ENCODE results near the gene SYNPR. TPM values are rescaled to one million over a fixed set of nuclear protein-coding genes. Genes with fewer than 3 reads are reported as not detected.

Gene SYNPR
- total RNA-seq, 2 donors from 2014 or later, result not detected

DNA sequence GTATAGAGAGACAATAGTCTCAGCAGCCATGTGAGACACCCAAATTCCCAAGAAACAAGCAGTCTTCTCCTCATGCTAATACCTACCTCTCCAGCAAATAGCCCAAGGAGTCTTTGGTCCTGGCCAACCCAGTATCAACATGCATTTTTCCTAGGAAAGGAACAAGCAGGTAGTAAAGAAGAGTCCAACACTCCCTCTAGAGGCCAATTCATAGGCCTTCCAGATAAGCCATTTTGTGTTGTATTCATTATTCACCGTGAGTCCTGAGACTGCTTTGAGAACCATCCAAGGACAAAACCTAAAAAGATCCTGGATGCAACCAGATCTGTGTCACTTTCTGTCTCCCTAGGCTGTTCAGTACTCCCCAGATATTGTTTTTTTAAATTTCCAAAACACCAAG, 310.8 kb downstream of the SYNPR start:
- Mint-ChIP-seq H3K9me3 (peaks cover 5% of the 10 kb centered on the region), H3K36me3 (ENCODE audit: low read depth) (no peaks in the 10 kb centered on the region), H3K4me1 (no peaks in the 10 kb centered on the region), H3K4me3 (no peak overlapping the region), H3K27ac (no peak overlapping the region), H3K27me3 (peaks cover 5% of the 10 kb centered on the region)
- no peak for ATAC-seq (replicated peaks)

- Mint-ChIP-seq H3K9me3 (no peaks in the 10 kb centered on the region), H3K36me3 (ENCODE audit: low read depth) (no peaks in the 10 kb centered on the region), H3K27me3 (no peaks in the 10 kb centered on the region), H3K4me1 (no peaks in the 10 kb centered on the region), H3K4me3 (no peak overlapping the region), H3K27ac (no peak overlapping the region)
- no peak for ATAC-seq (replicated peaks)
Measured at GRCh38 chr3:63593779-63594178, 315.7 kb downstream of the SYNPR start.

DNA sequence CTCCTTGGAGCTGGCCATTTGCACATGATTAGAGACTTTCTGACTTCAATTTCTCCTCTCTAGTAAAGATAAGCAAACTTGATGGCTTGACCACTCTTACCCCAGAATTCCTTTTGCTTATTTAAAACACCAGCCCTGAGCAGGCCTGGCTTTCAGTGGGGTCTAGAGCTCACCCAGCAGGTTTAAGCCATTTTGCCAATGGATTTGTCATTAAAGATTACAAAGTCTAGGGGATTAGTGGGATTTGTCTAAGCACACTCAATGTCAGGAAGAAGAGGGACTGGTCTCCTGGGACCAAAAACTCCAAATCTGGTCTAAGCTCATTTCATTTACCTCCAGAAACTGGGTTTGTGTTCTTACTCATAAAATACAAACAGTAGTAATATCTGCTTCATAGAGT, 317.1 kb downstream of the SYNPR start:
- Mint-ChIP-seq H3K36me3 (ENCODE audit: low read depth) (no peaks in the 10 kb centered on the region), H3K4me3 (no peak overlapping the region), H3K27me3 (no peaks in the 10 kb centered on the region), H3K4me1 (no peaks in the 10 kb centered on the region), H3K27ac (no peak overlapping the region), H3K9me3 (no peaks in the 10 kb centered on the region)
- no peak for ATAC-seq (replicated peaks)

GRCh38 chr3:63597019-63597418, 318.9 kb downstream of the SYNPR start:
- no peak overlapping the region for H3K27ac Mint-ChIP-seq
- H3K9me3 Mint-ChIP-seq, result no peaks in the 10 kb centered on the region
- H3K27me3 Mint-ChIP-seq, result no peaks in the 10 kb centered on the region
- no peaks in the 10 kb centered on the region for H3K4me1 Mint-ChIP-seq
- no peak for ATAC-seq (replicated peaks)
- no peak overlapping the region for H3K4me3 Mint-ChIP-seq
- H3K36me3 Mint-ChIP-seq (ENCODE audit: low read depth), result no peaks in the 10 kb centered on the region

GRCh38 chr3:63607716-63608115, 329.6 kb downstream of the SYNPR start:
- peaks cover 4% of the 10 kb centered on the region for H3K9me3 Mint-ChIP-seq
- ATAC-seq (replicated peaks), result no peak
- no peak overlapping the region for H3K27ac Mint-ChIP-seq
- H3K36me3 Mint-ChIP-seq (ENCODE audit: low read depth), result no peaks in the 10 kb centered on the region
- no peak overlapping the region for H3K4me3 Mint-ChIP-seq
- no peaks in the 10 kb centered on the region for H3K4me1 Mint-ChIP-seq
- peaks cover 7% of the 10 kb centered on the region for H3K27me3 Mint-ChIP-seq

- Mint-ChIP-seq H3K4me1 (no peaks in the 10 kb centered on the region), H3K27ac (no peak overlapping the region), H3K4me3 (no peak overlapping the region), H3K27me3 (peaks cover 3% of the 10 kb centered on the region), H3K36me3 (ENCODE audit: low read depth) (no peaks in the 10 kb centered on the region), H3K9me3 (peaks cover under 1% of the 10 kb centered on the region)
- ATAC-seq (replicated peaks), result no peak
Measured at GRCh38 chr3:63609408-63609807, 331.3 kb downstream of the SYNPR start.

DNA sequence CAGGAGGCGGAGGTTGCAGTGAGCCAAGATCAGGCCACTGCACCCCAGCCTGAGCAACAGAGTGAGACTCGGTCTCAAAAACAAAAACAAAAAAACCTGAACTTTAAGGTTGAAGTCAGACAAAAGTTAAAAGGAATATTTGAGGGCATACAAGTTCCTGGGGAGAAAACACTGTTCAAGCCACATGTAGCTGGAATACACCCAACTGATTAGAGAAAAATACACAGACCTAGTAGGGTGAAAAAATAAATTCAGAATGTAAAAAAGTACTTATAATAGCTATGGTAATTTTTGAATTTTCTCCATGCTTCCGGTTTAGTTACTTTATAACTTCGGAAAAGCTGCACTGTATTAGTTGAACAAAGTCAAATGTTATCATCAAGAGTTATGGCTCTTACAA, 331.7 kb downstream of the SYNPR start:
- H3K4me3 Mint-ChIP-seq, result no peak overlapping the region
- no peaks in the 10 kb centered on the region for H3K36me3 Mint-ChIP-seq (ENCODE audit: low read depth)

DNA sequence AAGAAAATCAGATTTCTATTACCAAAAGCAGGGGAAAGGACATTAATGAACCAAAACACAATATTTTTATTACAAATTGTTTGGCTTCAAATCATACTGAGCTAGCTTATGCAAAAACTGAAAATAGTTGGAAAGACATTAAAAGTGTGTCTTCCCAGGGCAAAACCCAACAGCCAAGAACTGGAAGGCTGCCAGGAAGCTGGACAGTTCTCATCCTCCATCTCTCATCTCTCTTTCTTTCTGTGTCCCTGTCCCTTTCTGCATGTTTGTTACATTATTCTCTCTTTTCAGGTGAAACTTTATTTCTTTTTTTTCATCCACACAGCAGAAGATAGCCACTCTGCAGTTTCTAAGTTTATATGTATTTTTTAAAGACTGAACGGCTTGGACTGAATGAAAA, 333.3 kb downstream of the SYNPR start:
- Mint-ChIP-seq H3K27ac (no peak overlapping the region), H3K9me3 (no peaks in the 10 kb centered on the region), H3K4me3 (no peak overlapping the region), H3K27me3 (peaks cover 3% of the 10 kb centered on the region), H3K36me3 (ENCODE audit: low read depth) (no peaks in the 10 kb centered on the region), H3K4me1 (no peaks in the 10 kb centered on the region)
- no peak for ATAC-seq (replicated peaks)

More for the DNA sequence above, 331.7 kb downstream of the SYNPR start:
- peaks cover 3% of the 10 kb centered on the region for H3K27me3 Mint-ChIP-seq
- H3K27ac Mint-ChIP-seq, result no peak overlapping the region
- no peak for ATAC-seq (replicated peaks)
- no peaks in the 10 kb centered on the region for H3K9me3 Mint-ChIP-seq
- H3K4me1 Mint-ChIP-seq, result no peaks in the 10 kb centered on the region

DNA sequence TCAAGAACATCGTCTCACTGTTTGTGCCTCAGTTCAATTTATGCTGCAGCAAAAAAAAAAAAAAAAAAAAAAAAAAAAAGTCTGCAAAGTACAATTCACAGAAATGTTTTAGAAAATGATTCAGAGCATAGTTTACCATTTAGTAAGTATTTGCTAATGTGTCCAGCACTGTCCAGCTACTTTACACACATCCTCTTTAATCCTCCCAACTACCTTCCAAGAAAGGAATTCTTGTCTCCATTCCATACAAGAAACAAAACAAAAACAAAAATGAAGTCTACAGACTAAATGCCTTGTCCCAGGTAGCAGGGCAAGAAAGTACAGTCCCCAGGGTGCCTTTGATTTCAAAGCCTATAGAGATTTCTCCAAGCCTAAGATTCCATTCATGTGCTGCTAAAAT, 335.5 kb downstream of the SYNPR start:
- no peaks in the 10 kb centered on the region for H3K4me1 Mint-ChIP-seq
- H3K27me3 Mint-ChIP-seq, result peaks cover under 1% of the 10 kb centered on the region
- H3K9me3 Mint-ChIP-seq, result no peaks in the 10 kb centered on the region
- H3K4me3 Mint-ChIP-seq, result no peak overlapping the region
- no peak overlapping the region for H3K27ac Mint-ChIP-seq
- no peak for ATAC-seq (replicated peaks)
- no peaks in the 10 kb centered on the region for H3K36me3 Mint-ChIP-seq (ENCODE audit: low read depth)

DNA sequence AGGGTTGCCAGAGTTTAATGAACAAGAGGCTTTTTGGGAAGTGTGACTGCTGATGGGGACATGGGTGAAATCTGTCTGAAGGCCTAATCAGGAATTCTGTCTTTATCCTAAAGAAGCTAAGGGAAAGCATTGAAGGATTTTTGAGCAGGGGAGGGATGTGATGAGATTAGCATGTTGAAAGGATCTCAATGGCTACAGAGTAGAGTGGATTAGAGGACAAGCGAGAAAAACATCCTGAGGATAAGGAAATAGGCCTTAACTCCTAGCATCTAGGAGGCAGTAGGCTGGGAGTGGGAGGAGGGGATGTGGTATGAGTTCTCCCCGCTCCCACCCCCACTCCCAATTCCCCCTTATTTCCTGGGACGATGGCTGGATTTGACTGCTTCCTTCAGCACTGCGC, 339.3 kb downstream of the SYNPR start:
- Mint-ChIP-seq H3K9me3 (no peaks in the 10 kb centered on the region), H3K27ac (no peak overlapping the region), H3K27me3 (peaks cover 3% of the 10 kb centered on the region), H3K4me3 (no peak overlapping the region), H3K36me3 (ENCODE audit: low read depth) (no peaks in the 10 kb centered on the region), H3K4me1 (no peaks in the 10 kb centered on the region)
- no peak for ATAC-seq (replicated peaks)

GRCh38 chr3:63624941-63625560, 346.9 kb downstream of the SYNPR start:
- no peak overlapping the region for H3K27ac Mint-ChIP-seq
- H3K36me3 Mint-ChIP-seq (ENCODE audit: low read depth), result no peaks in the 10 kb centered on the region
- no peak overlapping the region for H3K4me3 Mint-ChIP-seq
- ATAC-seq (replicated peaks), result no peak
- H3K27me3 Mint-ChIP-seq, result peaks cover 4% of the 10 kb centered on the region
- H3K4me1 Mint-ChIP-seq, result no peaks in the 10 kb centered on the region
- no peaks in the 10 kb centered on the region for H3K9me3 Mint-ChIP-seq

GRCh38 chr3:63631670-63632069, 353.6 kb downstream of the SYNPR start:
- Mint-ChIP-seq H3K27ac (no peak overlapping the region), H3K9me3 (peaks cover 14% of the 10 kb centered on the region), H3K4me3 (no peak overlapping the region), H3K27me3 (peaks cover 19% of the 10 kb centered on the region), H3K4me1 (no peaks in the 10 kb centered on the region), H3K36me3 (ENCODE audit: low read depth) (no peaks in the 10 kb centered on the region)
- ATAC-seq (replicated peaks), result no peak

GRCh38 chr3:63635186-63635585, 357.1 kb downstream of the SYNPR start:
- H3K36me3 Mint-ChIP-seq (ENCODE audit: low read depth), result no peaks in the 10 kb centered on the region
- H3K4me3 Mint-ChIP-seq, result no peak overlapping the region
- no peak overlapping the region for H3K27ac Mint-ChIP-seq
- ATAC-seq (replicated peaks), result no peak
- peaks cover 24% of the 10 kb centered on the region for H3K27me3 Mint-ChIP-seq
- no peaks in the 10 kb centered on the region for H3K4me1 Mint-ChIP-seq
- peaks cover 16% of the 10 kb centered on the region for H3K9me3 Mint-ChIP-seq

DNA sequence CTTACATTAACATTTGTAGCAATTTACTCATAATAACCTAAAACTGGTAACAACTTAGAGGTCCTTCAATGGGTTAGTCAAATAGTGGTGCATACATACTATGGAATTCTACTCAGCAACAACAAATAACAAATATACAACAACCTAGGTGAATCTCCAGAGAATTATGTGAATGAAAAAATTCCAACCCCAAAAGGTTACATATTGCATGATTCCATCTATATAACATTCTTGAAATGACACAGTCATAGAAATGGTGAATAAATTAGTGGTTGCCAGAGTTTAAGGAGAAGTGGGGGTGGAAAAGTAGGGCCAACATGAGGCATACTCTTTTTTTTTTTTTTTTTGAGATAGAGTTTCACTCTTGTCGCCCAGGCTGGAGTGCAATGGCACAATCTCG, 361.7 kb downstream of the SYNPR start:
- Mint-ChIP-seq H3K36me3 (ENCODE audit: low read depth) (no peaks in the 10 kb centered on the region), H3K27ac (no peak overlapping the region), H3K9me3 (peaks cover 12% of the 10 kb centered on the region), H3K4me3 (no peak overlapping the region), H3K4me1 (no peaks in the 10 kb centered on the region), H3K27me3 (peaks cover 20% of the 10 kb centered on the region)
- no peak for ATAC-seq (replicated peaks)

DNA sequence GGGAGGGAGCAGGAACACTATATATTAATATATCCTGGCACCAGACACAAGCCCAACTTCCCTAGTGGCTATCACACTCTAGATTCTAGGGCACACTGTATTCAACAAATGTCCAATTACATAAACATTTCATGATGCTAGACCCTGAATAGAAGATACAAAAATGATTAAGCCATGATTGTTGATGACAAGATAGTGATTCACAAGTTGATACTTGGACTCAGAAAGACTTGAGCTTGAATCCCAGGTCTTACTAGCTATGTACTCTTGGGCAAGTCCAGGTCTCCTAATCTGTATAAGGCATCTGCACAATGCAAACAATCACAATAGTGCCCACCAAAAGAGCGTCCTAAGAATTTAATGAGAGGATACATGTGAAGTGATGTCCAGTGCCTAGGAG, 364.4 kb downstream of the SYNPR start:
- Mint-ChIP-seq H3K27ac (no peak overlapping the region), H3K4me3 (no peak overlapping the region), H3K4me1 (no peaks in the 10 kb centered on the region)

More for the DNA sequence above, 364.4 kb downstream of the SYNPR start:
- Mint-ChIP-seq H3K9me3 (peaks cover 4% of the 10 kb centered on the region), H3K27me3 (peaks cover 20% of the 10 kb centered on the region), H3K36me3 (ENCODE audit: low read depth) (no peaks in the 10 kb centered on the region)
- no peak for ATAC-seq (replicated peaks)

Data from activated T-helper 17 cell treated with anti-CD3 and anti-CD28 coated beads, Interleukin-2, amount 50 U/mL, for 72 hours (primary cell).